Glutamatergic neuron (in vitro differentiated cells): ENCODE data around the gene MYOG. TPM values are rescaled to one million over a fixed set of nuclear protein-coding genes. Genes with fewer than 3 reads are reported as not detected.

Experiments
- DNase-seq: peaks from one replicate; pipeline ENCODE4 v3.0.0; 2022
- H3K27ac Mint-ChIP-seq: one replicate; pipeline ENCODE4 v1.8.0; 2020; ENCODE audit warnings: mild to moderate bottlenecking, mixed read lengths, inconsistent platforms; ENCODE audit not compliant: unreplicated experiment
- H3K27me3 Mint-ChIP-seq: one replicate; pipeline ENCODE4 v1.8.0; 2020; ENCODE audit warnings: mild to moderate bottlenecking, moderate library complexity, mixed read lengths, inconsistent platforms; ENCODE audit not compliant: unreplicated experiment
- H3K36me3 Mint-ChIP-seq: one replicate; pipeline ENCODE4 v1.8.0; 2020; ENCODE audit warnings: mild to moderate bottlenecking, mixed read lengths, inconsistent platforms; ENCODE audit not compliant: unreplicated experiment
- H3K4me1 Mint-ChIP-seq: one replicate; pipeline ENCODE4 v1.8.0; 2020; ENCODE audit warnings: mild to moderate bottlenecking, low read depth, mixed read lengths, inconsistent platforms; ENCODE audit not compliant: unreplicated experiment
- H3K4me3 Mint-ChIP-seq: one replicate; pipeline ENCODE4 v1.8.0; 2020; ENCODE audit warnings: mild to moderate bottlenecking, mixed read lengths, inconsistent platforms; ENCODE audit not compliant: unreplicated experiment
- H3K9me3 Mint-ChIP-seq: one replicate; pipeline ENCODE4 v1.8.0; 2020; ENCODE audit warnings: mild to moderate bottlenecking, moderate library complexity, mixed read lengths, inconsistent platforms; ENCODE audit not compliant: unreplicated experiment
- CTCF ChIP-seq: fragments of 200-600 bp; sonication (generic); IDR thresholded peaks from one replicate; pipeline ENCODE4 v1.5.0; 2021; ENCODE audit not compliant: partially characterized antibody, unreplicated experiment
- total RNA-seq: library from RNA; stranded (reverse); fragmentation: NEBNext Ultra II Directional; extraction: Animal tissue kit (Norgen Biotek cat#: 25700); gene quantifications from one replicate; pipeline ENCODE4 v1.2.1, GENCODE V29; 2021; ENCODE audit not compliant: unreplicated experiment

The MYOG gene
- total RNA-seq, 1 donor from 2014 or later, result not detected

- Mint-ChIP-seq H3K27ac (no peak overlapping the region), H3K36me3 (peaks cover 6% of the 10 kb centered on the region), H3K27me3 (peaks cover 9% of the 10 kb centered on the region), H3K4me1 (peaks cover 6% of the 10 kb centered on the region), H3K4me3 (no peak overlapping the region), H3K9me3 (peaks cover 7% of the 10 kb centered on the region)
- DNase-seq, result no peak
- TF ChIP-seq CTCF, result no peak
Measured at GRCh38 chr1:203044546-203045250, 41.1 kb downstream of the MYOG start.

GRCh38 chr1:203043830-203044545 lies 41.8 kb downstream of the MYOG start:
- DNase-seq, result no peak
- H3K4me3 Mint-ChIP-seq, result no peak overlapping the region
- H3K27me3 Mint-ChIP-seq, result peaks cover 9% of the 10 kb centered on the region
- peaks cover 11% of the 10 kb centered on the region for H3K4me1 Mint-ChIP-seq
- H3K27ac Mint-ChIP-seq, result no peak overlapping the region
- H3K36me3 Mint-ChIP-seq, result peaks cover 6% of the 10 kb centered on the region
- TF ChIP-seq CTCF, result no peak
- peaks cover 11% of the 10 kb centered on the region for H3K9me3 Mint-ChIP-seq

- Mint-ChIP-seq H3K36me3 (no peaks in the 10 kb centered on the region), H3K27me3 (peaks cover 9% of the 10 kb centered on the region), H3K4me1 (peaks cover 20% of the 10 kb centered on the region), H3K4me3 (no peak overlapping the region), H3K9me3 (peaks cover 6% of the 10 kb centered on the region), H3K27ac (no peak overlapping the region)
- DNase-seq, result no peak
- no peak for TF ChIP-seq CTCF
Measured at GRCh38 chr1:203041351-203041932, 44.4 kb downstream of the MYOG start.

GRCh38 chr1:203040513-203041275 lies 45.1 kb downstream of the MYOG start:
- Mint-ChIP-seq H3K4me3 (no peak overlapping the region), H3K36me3 (no peaks in the 10 kb centered on the region), H3K27ac (no peak overlapping the region), H3K4me1 (peaks cover 26% of the 10 kb centered on the region), H3K9me3 (peaks cover 6% of the 10 kb centered on the region), H3K27me3 (peaks cover 9% of the 10 kb centered on the region)
- TF ChIP-seq CTCF, result no peak
- DNase-seq, result no peak
